Naive B cell (primary cell): Measurements from ENCODE around the gene MUC2. TPM values are rescaled to one million over a fixed set of nuclear protein-coding genes. Genes with fewer than 3 reads are reported as not detected.

Experiments used
- ATAC-seq, 2 donors: fragments of 150-1000 bp; cut with Tn5 transposase; 2 replicates each; pipeline ENCODE4 v1.10.0; 2021; ENCODE audit warnings: low read depth in 2 of 2, mild to moderate bottlenecking in 2 of 2, moderate library complexity in 2 of 2
- DNase-seq: peaks from one replicate; pipeline ENCODE4 v3.0.0; 2022
- H3K27ac Mint-ChIP-seq, 6 donors: one replicate each; pipeline ENCODE4 v1.8.0; 2020 to 2022; ENCODE audit warnings: mild to moderate bottlenecking in 6 of 6, mixed read lengths in 6 of 6, moderate library complexity in 5 of 6, inconsistent platforms in 2 of 6
- H3K27me3 Mint-ChIP-seq, 3 donors: one replicate each; pipeline ENCODE4 v1.8.0; 2021 to 2022; ENCODE audit warnings: mixed read lengths in 3 of 3, mild to moderate bottlenecking in 1 of 3
- H3K36me3 Mint-ChIP-seq, 2 donors: one replicate each; pipeline ENCODE4 v1.8.0; 2020 to 2022; ENCODE audit warnings: mixed read lengths in 2 of 2, inconsistent platforms in 1 of 2, mild to moderate bottlenecking in 1 of 2
- H3K4me1 Mint-ChIP-seq, 3 donors: one replicate each; pipeline ENCODE4 v1.8.0; 2020 to 2022; ENCODE audit warnings: mixed read lengths in 3 of 3, inconsistent platforms in 1 of 3, mild to moderate bottlenecking in 1 of 3, moderate library complexity in 1 of 3
- H3K4me3 Mint-ChIP-seq, 8 donors: one replicate each; pipeline ENCODE4 v1.8.0; 2020 to 2022; ENCODE audit warnings: mild to moderate bottlenecking in 8 of 8, mixed read lengths in 8 of 8, moderate library complexity in 8 of 8, inconsistent platforms in 2 of 8
- H3K9me3 Mint-ChIP-seq, 7 donors: one replicate each; pipeline ENCODE4 v1.8.0; 2020 to 2022; ENCODE audit warnings: mixed read lengths in 7 of 7, mild to moderate bottlenecking in 5 of 7, inconsistent platforms in 2 of 7, moderate library complexity in 1 of 7
- polyA plus RNA-seq, 6 donors: library from polyadenylated mRNA; unstranded; fragments of 300-500 nt; fragmentation: Illumina TruSeq; gene quantifications; one replicate each; pipeline ENCODE4 v1.2.3, GENCODE V29; 2021; ENCODE audit warnings: low read depth in 6 of 6

Gene MUC2
- polyA plus RNA-seq, 6 donors from 2014 or later, result not detected

DNA sequence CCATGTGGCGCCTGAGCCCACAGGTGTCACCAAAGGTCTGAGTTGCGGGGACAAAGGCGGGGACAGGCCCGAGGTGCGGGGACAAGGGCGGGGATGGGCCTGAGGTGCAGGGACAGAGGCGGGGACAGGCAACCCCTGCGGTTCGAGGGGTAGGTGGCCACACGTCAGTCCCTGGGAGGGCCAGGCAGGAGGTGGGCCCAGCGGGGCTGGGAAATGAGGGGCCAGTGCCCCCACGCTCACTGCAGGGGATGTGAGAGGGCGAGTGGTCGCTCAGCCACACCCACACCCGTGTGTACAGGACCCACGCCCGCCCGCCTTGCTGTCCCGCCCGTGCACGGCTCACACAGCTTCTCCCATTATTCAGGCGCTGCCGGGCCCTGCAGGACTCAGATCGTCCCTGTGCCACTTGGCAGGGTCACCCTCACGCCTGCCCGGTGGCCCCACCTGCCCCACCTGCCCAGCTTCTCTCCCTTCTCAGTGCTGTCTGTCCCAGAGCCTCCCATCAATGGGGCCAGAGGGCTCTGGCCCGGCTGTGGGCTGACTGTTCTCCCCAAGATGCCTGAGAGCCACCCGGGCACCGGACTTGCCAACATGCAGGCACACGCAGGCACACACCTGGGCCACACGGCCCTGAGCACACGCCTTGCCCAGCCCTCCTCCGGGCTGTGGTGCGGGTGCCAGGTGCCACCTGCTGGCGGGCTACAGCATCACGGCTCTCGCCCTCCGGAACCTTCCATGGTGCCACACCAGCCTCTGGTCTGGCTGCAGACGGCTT lies 23.9 kb upstream of the MUC2 start:
- Mint-ChIP-seq H3K9me3 (no peaks in the 10 kb centered on the region), H3K4me3 (no peak overlapping the region), H3K4me1 (peaks cover 0 to 5% (median 3%) of the 10 kb centered on the region in 3 donors), H3K36me3 (no peaks in the 10 kb centered on the region), H3K27ac (no peak overlapping the region), H3K27me3 (peaks cover 15 to 49% (median 22%) of the 10 kb centered on the region in 3 donors)
- DNase-seq (peak; percentile 58), ATAC-seq (peak; percentile 94 to 98)

DNA sequence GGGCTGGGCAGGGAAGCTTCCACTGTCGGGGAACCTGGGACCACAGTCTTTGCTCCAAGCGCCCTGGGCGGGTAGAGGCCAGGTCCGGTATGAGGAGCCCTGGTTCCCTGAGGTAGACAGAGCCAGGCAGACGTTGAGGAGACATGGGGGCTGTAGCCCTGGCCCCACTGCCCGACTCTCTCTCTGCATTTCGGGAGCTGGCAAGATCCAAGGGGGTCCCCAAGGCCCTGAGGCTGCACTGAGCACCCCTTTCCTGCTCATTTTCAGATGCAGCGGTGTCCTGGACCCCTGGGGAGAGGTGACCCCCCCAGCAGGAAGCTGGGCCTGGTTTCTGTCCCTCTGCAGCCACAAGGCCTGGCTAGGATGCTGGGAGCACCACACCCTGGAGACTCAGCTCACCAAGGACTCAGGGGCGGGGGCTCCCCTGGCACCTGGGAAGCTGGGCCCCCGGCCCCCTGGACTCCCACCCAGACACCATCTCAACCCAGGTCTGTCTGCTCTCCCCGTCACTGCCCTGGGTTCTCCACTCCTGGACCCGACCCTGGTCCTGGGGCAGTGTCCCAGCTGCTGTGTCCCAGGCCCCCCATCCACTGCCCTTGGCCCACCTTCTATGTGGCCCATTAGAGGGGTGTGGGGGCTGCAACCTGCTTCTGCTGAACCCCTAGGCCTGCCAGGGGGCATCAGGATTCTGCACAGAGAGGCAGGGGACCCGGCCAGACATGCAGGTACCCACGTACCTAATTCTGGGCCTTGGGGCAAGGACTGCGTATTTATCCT lies 23.1 kb upstream of the MUC2 start:
- Mint-ChIP-seq H3K36me3 (no peaks in the 10 kb centered on the region), H3K27me3 (peaks cover 15 to 44% (median 19%) of the 10 kb centered on the region in 3 donors), H3K27ac (peak overlapping the region in 1 of 6 donors; percentile 47), H3K9me3 (no peaks in the 10 kb centered on the region), H3K4me1 (peaks cover 0 to 5% (median 3%) of the 10 kb centered on the region in 3 donors), H3K4me3 (no peak overlapping the region)
- DNase-seq (no peak), ATAC-seq (no peak)

DNA sequence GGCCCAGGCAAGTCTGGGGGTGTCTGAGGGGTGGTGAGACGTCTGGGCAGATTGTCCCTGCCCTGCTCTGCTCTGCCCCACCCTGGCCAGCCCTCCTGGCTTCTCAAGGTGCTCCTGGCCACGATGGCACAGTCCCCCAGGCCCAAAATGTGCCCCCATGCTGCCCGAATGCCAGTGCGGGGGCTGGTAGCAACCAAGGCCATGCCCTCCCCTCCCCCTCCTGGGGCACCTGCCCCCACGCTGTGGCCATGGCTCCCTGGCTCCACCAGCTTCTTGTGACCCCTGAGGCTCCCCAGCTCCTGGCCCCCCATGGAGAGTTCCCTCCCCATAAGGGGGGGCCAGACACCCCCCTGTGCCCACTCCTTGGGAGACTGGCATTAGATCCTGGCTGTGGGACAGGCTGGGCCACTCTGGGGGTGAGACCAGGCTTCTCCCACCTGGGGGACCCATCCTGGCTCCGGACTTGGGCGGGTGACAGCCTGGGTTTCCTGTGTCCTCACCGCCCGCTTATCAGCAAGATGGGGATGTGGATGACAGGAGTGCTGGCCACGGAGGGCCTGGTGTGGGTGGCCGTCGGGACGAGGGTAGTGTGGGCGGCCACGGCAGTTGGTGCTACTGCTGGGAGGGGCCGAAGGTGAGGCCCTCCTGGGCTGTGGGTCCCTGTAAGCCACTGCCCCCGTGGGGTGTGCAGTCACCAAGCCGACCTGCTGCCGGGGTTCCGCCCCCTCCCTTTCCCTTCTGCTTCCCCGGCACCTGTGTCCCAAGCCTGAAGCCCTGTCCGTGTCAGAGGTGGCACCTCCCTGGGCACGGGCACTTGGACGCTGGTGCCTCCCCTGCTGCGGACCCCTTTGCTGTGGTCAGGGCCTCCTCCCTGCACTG lies 22.3 kb upstream of the MUC2 start:
- Mint-ChIP-seq H3K9me3 (no peaks in the 10 kb centered on the region), H3K27me3 (peaks cover 11 to 37% (median 12%) of the 10 kb centered on the region in 3 donors), H3K4me1 (peaks cover 0 to 5% (median 3%) of the 10 kb centered on the region in 3 donors), H3K36me3 (no peaks in the 10 kb centered on the region), H3K27ac (no peak overlapping the region), H3K4me3 (no peak overlapping the region)
- no peak for ATAC-seq
- DNase-seq, result no peak

DNA sequence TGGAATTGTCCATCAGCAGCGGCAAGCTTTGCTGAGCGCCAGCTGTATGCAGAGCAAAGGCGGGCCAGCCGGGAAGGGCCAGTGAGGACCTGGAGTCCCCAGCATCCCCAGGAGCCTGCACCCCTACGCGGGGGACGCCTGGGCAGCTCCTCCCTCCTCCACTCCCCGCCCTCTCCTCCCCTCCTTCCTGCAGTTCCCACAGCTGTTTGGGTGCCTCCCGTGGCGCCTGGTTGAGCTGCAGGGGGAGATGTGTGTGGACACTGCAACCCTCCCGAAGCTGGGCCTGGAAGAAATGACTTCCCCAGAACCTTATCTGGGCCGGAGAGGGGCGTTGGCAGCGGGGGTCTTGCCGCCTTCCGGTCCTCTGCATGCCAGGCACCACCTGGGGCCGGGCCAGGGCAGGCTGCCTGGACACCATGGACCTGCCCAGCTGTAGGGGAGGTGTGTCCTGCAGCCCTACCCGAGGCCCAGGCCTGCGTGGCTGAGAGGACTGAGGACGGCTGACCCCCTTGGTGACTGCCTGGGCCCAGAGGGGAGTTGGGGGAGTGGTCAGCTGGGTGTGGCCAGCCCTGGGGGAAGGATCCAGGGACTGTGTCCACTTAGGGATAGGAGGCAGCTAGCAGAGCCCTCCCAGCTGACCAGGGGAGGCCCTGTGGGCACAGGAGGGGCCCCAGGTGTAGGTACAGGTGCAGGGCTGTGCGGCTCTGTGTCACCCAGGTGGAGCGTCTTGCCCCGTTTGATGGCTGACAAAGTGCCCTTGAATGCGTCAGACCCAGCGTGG lies 21.4 kb upstream of the MUC2 start:
- no peaks in the 10 kb centered on the region for H3K36me3 Mint-ChIP-seq

DNA sequence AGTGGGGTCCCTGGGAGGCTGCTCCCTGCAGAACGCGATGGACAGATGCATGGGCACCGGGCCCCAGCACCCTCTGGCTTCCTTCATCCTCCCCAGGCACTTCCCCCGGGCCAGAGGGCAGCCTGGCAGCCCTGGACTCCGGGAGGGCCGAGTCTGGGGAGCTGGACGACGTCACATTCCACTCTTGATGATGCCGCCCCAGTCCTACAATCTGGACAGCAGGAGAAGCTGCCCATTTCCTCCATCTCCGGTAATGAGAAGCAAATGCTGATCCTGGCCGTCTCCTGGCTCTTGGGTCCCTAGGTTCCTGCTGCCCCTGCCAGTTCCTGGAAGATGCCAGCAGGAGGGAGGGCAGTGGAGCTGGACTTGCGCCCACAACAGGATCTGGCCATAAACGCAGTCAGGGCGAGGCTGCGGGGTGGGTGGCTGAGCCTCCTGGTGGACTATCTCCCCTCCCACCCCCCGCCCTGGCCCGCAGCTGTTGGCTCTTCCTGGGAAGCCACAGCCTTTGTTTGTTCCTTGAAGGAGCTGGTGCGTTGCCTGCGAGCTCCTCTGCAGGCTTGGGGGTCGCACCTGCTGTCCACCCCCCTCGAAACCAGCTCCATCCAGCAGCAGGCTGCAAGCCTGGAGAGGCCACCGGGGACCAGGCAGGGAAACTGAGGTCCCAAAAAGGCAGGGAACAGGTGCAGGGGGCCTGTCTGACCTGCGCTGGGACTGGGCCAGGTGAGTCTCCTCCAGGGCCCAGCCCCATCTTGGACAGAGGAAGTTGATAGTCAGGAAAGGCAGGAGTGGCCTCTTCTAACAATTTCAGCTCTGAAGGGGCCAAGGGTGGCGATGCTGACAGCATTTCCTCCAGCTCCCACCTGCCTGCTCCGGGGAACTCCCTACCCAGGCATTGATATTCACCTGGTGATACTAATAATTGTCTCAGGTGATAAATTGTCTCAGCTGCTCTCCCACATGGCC lies 20.2 kb upstream of the MUC2 start:
- Mint-ChIP-seq H3K4me3 (no peak overlapping the region), H3K4me1 (peaks cover 0 to 5% (median 3%) of the 10 kb centered on the region in 3 donors), H3K36me3 (no peaks in the 10 kb centered on the region), H3K9me3 (no peaks in the 10 kb centered on the region), H3K27ac (no peak overlapping the region), H3K27me3 (peaks cover 7 to 31% (median 7%) of the 10 kb centered on the region in 3 donors)
- no peak for ATAC-seq
- no peak for DNase-seq

More for the DNA sequence above, 21.4 kb upstream of the MUC2 start:
- ATAC-seq (no peak), DNase-seq (no peak)
- no peak overlapping the region for H3K27ac Mint-ChIP-seq
- H3K9me3 Mint-ChIP-seq, result no peaks in the 10 kb centered on the region
- H3K4me1 Mint-ChIP-seq, result peaks cover 0 to 5% (median 3%) of the 10 kb centered on the region in 3 donors
- peaks cover 9 to 38% (median 11%) of the 10 kb centered on the region in 3 donors for H3K27me3 Mint-ChIP-seq
- no peak overlapping the region for H3K4me3 Mint-ChIP-seq

DNA sequence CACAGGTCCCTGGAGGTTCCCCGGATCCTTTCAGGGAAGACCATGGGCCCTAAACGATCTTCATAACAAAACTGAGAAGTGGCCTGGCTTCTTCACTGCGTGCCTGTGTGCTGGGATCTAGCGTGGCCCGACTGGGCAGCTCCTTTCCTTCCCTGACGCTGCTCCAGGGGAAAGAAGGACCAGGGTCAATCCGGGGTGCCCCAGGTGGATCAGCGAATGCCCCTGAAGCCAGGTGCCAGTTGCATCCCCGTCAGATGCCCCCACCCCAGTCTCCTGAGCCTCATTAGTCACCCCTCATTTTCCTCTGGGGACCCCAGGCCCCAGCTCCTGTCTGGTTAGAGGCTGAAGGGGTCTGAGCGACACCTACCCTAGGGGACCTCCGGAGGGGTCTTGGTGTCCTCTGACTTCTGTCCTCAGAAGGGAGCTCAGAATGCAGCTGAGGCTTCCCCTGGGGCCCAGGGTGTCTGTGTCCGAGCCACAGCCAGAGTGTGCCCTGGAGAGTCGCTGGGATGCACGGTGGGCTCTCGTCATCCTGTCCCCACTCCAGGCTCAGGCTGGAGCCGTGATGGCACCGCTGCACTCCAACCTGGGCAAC lies 19.5 kb upstream of the MUC2 start:
- peaks cover 8 to 32% (median 11%) of the 10 kb centered on the region in 3 donors for H3K27me3 Mint-ChIP-seq
- H3K4me1 Mint-ChIP-seq, result peaks cover 0 to 5% (median 2%) of the 10 kb centered on the region in 3 donors
- H3K36me3 Mint-ChIP-seq, result no peaks in the 10 kb centered on the region
- ATAC-seq, result no peak
- no peaks in the 10 kb centered on the region for H3K9me3 Mint-ChIP-seq
- H3K4me3 Mint-ChIP-seq, result no peak overlapping the region
- H3K27ac Mint-ChIP-seq, result no peak overlapping the region
- DNase-seq, result no peak

DNA sequence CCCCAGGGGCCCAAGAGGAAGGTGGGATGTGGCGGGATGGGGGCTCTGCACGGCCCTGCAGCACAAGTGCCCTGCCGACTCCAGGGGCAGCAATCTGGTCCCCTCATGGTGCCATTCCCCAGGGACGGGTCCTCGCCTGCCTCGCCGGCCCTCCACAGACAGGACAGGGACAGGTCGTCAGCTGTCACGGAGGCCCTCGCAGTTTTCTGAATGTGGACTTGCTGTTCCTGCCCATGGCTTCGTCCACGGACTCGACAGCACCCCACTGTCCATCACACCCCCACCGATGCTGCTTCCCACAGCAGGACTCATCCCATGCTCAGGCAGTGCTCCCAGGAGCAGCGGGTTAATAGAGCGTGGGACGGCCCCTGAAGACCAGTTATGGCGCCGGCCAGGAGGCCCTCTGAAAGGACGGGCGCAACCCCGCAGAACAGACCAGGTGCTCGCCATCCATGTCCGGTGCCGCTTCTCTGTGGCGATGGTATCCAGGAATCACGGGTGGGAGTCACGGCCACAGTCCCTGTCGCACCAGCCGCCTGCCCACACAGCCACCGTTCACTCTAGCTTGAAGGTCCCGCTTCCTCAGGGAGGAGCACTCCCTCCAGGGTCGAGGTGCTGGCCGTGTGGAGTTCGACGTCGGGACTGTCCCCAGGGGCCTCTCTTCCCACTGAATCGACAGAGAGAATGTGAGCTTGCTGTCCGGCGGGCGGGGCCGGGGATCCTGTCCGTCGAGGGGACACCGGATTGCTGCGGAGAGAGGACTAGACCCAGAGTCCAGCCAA lies 18.5 kb upstream of the MUC2 start:
- ATAC-seq (no peak), DNase-seq (no peak)
- peaks cover 0 to under 1% (median 0%) of the 10 kb centered on the region in 3 donors for H3K4me1 Mint-ChIP-seq
- H3K9me3 Mint-ChIP-seq, result no peaks in the 10 kb centered on the region
- H3K27me3 Mint-ChIP-seq, result peaks cover 16 to 23% (median 17%) of the 10 kb centered on the region in 3 donors
- H3K4me3 Mint-ChIP-seq, result no peak overlapping the region
- no peak overlapping the region for H3K27ac Mint-ChIP-seq
- H3K36me3 Mint-ChIP-seq, result no peaks in the 10 kb centered on the region

DNA sequence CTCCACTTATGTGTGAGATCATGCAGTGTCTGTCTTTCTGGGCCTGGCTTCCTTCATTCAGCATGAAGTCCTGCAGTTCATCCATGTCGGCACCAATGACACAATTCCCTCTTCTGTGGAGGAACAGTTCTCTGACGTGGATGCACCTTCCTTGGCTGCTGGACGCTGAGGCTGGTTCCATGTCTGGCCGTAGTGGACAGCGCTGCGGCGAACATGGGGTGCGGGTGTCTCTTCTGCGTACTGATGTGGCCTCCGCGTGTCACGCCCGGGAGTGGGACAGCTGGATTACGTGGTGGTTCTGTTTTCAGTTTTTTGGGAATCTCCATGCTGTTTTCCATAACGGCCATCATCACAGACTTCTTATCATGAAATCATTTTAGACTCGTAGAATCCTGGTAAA lies 16.9 kb upstream of the MUC2 start:
- Mint-ChIP-seq H3K9me3 (peaks cover under 1 to 12% (median 4%) of the 10 kb centered on the region in 7 donors), H3K27me3 (peaks cover 23 to 30% (median 29%) of the 10 kb centered on the region in 3 donors), H3K4me3 (no peak overlapping the region), H3K27ac (peak overlapping the region in 1 of 6 donors; percentile 80), H3K36me3 (peaks cover 5 to 9% of the 10 kb centered on the region in 2 donors), H3K4me1 (no peaks in the 10 kb centered on the region)
- DNase-seq (no peak), ATAC-seq (no peak)

DNA sequence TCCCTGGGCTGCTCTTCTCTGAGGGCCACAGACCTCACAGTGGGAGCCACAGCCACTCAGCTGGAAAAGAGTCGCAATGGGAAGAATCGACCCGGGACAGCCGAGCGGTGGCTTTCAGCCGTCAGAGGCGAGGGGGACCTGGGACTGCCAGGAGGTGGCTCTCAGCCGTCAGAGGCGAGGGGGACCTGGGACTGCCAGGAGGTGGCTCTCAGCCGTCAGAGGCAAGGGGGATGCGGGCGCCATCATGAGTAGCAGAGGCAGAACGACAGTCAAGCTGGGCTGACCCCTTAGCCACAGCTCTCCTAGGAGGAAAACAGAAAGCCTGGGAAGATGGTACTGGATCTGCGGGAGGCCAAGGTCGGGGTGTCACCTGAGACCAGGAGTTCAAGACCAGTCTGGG lies 14.9 kb upstream of the MUC2 start:
- DNase-seq, result no peak
- peaks cover 0 to 5% (median 0%) of the 10 kb centered on the region in 3 donors for H3K4me1 Mint-ChIP-seq
- no peak overlapping the region for H3K27ac Mint-ChIP-seq
- H3K9me3 Mint-ChIP-seq, result peaks cover 1 to 12% (median 4%) of the 10 kb centered on the region in 7 donors
- peaks cover 5 to 9% of the 10 kb centered on the region in 2 donors for H3K36me3 Mint-ChIP-seq
- H3K4me3 Mint-ChIP-seq, result no peak overlapping the region
- peaks cover 34 to 42% (median 42%) of the 10 kb centered on the region in 3 donors for H3K27me3 Mint-ChIP-seq
- no peak for ATAC-seq

DNA sequence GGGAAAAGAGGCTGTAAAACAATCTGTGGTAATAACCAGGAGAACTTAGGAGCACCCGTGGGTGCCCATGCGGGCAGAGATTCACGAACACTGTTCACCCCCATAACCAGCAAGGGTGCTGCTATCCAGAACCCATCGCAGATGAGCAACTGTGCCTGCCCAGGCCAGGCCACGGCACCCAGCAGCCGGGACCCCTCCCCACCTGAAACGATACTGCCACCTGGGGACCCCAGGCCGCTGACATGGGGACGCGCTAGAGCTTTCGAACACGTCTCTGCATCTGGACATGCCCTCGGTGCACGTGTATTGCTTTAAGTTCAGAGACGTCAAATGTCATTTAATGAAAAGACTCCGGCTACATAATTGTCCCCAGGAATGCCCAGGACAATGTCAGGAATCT lies 14.3 kb upstream of the MUC2 start:
- ATAC-seq (no peak), DNase-seq (no peak)
- Mint-ChIP-seq H3K9me3 (peaks cover 1 to 12% (median 4%) of the 10 kb centered on the region in 7 donors), H3K4me3 (no peak overlapping the region), H3K4me1 (peaks cover 0 to 5% (median 0%) of the 10 kb centered on the region in 3 donors), H3K27ac (no peak overlapping the region), H3K36me3 (peaks cover 5 to 9% of the 10 kb centered on the region in 2 donors), H3K27me3 (peaks cover 34 to 43% (median 42%) of the 10 kb centered on the region in 3 donors)
